HG02678 (cell line): ENCODE results near the gene KHDC1.
A peak's percentile ranks its signal among the peaks of the same experiment; 100 is the strongest.
"Not testable (repeated sequence)": the region's sequence is repeated elsewhere in the genome, so short reads cannot be mapped to it uniquely, and the experiment has no call there.

Experiments
- ATAC-seq: cut with Tn5 transposase; IDR thresholded peaks from one replicate; pipeline ENCODE4 v1.9.1; 2021; ENCODE audit warnings: mild to moderate bottlenecking, moderate library complexity; ENCODE audit not compliant: unreplicated experiment

Gene KHDC1

DNA sequence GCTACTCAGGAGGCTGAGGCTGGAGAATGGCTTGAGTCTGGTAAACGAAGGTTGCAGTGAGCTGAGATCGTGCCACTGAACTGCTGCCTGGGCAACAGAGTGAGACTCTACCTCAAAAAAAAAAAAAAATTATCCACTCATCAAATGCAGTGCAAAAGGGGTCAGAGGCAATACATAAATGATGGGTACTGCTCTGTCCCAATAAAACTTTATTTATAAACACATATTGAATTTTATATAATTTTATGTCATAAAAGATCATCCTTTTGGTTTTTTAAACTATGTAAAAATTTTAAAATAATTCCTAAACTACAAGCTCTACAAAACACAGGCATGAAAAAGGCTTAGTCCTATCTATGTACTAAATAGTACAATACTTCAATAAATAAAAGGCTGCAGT lies 10.3 kb downstream of the KHDC1 start:
- ATAC-seq, result no peak

GRCh38 chr6:73250016-73250415 lies 13.0 kb downstream of the KHDC1 start:
- no peak for ATAC-seq

GRCh38 chr6:73248192-73248903 lies 14.6 kb downstream of the KHDC1 start:
- ATAC-seq, result no peak

- no peak for ATAC-seq
Observed at GRCh38 chr6:73242001-73242400, 21.0 kb downstream of the KHDC1 start.

DNA sequence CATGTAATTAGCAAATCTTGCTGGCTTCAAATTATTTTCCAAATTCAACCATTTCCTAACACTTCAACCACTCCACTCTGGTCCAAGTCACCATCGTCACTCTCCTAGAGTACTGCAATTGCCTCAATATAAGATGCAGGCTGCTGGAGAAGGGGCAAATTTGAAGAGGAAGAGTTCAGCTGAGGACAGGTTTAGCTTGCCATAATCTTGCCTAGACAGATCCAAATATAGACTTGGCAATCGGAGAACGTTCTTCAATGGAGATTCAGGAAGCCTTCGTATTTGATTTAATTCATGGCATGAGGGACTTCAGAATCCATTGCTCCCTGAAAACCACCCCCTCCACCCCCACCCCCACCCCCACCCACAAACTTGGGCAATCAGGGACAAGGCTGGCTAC lies 22.3 kb downstream of the KHDC1 start:
- ATAC-seq, result no peak

DNA sequence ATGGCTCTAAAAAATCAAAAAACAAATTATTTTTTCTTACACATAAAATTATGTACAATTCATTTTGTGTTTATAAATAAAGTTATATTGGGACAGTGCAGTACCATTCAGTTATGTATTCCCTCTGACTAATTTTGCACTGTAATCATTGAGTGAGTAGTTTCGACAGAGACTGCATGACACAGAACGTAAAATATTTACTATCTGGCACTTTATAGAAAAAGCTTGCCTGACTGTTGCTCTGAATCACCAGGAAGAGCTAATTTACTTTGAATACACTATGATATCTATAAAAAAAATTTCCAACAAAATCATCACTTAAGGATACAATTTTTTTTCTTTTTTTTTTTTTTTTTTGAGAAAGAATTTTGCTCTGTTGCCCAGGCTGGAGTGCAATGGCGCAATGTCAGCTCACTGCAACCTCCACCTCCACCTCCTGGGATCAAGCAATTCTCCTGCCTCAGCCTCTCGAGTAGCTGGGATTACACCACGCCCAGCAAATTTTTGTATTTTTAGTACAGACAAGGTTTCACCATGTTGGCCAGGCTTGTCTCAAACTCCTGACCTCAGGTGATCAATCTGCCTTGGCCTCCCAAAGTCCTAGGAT lies 26.7 kb downstream of the KHDC1 start:
- ATAC-seq, result no peak

GRCh38 chr6:73234733-73235132 lies 28.3 kb downstream of the KHDC1 start:
- no peak for ATAC-seq

DNA sequence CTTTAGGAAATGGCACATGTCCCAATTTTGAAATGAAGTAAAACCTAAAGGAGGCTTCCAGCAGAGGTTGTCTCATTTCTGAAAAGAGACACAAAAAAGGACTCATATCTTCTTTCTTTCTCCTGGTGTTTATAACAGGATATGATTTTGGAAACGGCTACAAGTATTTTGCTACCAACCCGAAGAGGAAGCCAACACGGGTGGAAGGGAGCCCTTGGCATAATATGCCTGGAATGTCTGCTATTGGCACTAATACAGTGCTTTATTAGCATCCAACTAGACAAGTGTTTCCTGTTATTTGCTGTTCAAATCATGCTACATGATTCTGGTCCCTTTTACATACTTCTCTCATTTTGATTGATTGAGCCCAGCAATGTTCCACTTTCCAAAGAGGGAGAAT lies 29.0 kb downstream of the KHDC1 start:
- not testable (repeated sequence) for ATAC-seq

- no peak for ATAC-seq
Observed at GRCh38 chr6:73233048-73233447, 29.9 kb downstream of the KHDC1 start.

DNA sequence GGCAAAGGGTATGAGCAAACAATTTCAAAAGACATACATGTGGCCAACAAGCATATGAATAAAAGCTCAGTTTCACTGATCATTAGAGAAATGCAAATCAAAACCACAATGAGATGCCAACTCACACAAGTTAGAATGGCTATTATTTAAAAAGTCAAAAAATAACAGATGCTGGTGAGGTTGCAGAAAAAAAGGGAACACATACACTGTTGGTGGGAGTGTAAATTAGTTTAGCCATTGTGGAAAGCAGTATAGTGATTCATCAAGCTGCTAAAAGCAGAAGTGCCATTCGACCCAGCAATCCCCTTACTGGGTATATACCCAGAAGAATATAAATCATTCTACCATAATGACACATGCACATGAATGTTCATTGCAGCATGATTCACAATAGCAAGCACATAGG lies 31.0 kb downstream of the KHDC1 start:
- ATAC-seq, result peak; percentile 59

DNA sequence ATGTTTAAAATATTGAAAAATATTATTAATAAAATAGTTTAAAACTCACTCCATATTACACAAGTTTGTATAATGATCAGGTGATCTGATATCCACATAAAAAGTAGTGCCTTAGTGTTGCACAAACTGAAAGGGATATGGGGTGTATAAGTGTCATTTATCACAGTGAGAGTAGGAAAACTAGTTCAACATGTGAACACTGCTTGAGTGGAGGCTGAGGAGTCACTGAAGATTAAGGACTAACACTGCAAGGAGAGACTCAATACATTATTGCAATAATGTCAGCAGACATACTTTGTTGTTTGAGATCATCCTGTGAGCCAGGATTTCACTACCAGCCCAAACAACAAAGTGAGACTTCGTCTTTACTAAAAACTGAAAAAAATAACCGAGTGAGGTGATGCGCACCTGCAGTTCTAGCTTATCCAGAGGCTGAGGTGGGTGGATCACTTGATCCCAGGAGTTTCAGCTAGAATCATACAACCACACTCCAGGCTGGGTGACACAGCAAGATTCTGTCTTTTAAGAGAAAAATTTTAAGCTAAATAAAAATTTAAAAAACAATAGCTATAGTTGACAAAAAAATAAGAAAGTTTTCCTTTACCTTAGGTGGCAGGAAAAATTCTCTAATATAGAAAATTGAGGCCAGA lies 35.3 kb downstream of the KHDC1 start:
- ATAC-seq, result no peak

- no peak for ATAC-seq
Observed at GRCh38 chr6:73225396-73225795, 37.6 kb downstream of the KHDC1 start, which contains the start of gene KHDC1L. KHDC1L (minus strand) TSS chr6:73225496; CDS start chr6:73225408, 88 bp downstream.

DNA sequence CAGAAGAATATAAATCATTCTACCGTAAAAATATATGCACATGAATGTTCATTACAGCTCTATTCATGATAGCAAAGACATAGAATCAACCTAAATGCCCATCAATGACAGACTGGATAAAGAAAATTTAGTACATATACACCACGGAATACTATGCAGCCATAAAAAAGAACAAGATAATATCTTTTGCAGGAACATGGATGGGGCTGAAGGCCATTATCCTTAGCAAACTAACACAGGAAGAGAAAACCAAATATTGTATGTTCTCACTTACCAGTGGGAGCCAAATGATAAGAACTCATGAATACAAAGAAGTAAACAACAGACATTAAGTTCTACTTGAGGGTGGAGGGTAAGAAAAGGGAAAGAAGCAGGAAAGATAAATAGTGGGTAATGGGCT lies 46.1 kb downstream of the KHDC1 start:
- ATAC-seq, result no peak

- ATAC-seq, result no peak
Observed at GRCh38 chr6:73209117-73209516, 53.9 kb downstream of the KHDC1 start.

- no peak for ATAC-seq
Observed at GRCh38 chr6:73207221-73207837, 55.7 kb downstream of the KHDC1 start.

GRCh38 chr6:73204252-73204651 lies 58.7 kb downstream of the KHDC1 start:
- no peak for ATAC-seq

DNA sequence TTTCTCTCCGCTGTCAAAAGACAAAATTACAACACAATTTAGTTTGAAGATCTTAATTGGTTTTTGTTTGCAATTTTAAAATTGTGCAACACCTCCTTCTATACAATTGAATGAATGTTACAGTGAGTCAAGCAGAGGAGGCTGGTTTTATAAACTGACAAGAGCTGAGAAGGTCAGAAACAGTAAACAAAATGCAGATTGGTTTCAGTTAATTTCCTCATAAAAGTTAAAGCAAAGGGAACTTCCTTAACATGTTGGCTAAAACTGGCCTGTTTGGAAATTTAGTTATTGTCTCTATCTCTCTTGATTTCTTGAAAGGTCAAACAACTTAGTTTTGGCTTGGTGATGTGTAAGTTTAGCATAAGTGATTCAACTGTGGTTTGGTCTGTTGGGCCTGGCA lies 59.9 kb downstream of the KHDC1 start:
- no peak for ATAC-seq

DNA sequence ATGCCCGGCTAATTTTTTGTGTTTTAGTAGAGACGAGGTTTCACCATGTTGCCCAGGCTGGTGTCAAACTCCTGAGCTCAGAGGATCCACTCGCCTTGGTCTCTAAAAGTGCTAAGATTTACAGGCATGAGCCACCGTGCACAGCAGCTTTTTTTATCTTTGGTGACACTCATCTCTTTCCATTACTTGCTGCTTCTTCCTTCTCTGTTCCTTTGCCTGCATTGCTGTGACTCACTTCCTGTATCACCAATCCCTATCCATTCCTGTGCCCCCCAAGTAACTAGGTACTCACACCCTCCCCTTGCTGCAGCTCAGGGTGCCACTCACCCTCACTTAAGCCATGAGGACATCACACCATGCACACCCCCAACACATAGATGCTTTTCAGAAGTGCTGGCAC lies 62.3 kb downstream of the KHDC1 start:
- ATAC-seq, result no peak

GRCh38 chr6:73200247-73200646 lies 62.7 kb downstream of the KHDC1 start:
- no peak for ATAC-seq

DNA sequence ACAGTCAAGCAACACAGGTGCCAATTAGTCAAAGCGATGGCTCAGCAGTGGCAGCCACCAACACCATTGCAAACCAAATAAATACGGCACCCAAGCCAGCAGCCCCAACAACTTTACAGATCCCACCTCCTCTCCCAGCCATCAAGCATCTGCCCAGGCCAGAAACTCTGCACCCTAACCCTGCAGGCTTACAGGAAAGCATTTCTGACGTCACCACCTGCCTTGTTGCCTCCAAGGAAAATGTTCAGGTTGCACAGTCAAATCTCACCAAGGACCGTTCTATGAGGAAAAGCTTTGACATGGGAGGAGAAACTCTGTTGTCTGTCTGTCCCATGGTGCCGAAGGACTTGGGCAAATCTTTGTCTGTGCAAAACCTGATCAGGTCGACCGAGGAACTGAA lies 68.3 kb downstream of the KHDC1 start:
- no peak for ATAC-seq

DNA sequence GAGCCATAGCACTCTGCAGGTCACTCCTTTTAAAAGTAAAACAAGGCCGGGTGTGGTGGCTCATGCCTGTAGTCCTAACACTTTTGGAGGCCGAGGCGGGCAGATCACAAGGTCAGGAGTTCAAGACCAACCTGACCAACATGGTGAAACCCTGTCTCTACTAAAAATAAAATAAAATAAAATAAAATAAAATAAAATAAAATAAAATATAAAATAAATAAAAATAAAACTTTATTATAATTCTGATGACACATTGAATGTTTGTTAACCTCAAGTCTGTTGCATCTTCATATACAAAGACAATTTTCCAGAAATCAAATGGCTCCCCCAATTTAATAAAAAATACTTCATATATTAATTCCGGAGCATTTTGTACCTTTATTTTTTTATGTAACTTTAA lies 69.7 kb downstream of the KHDC1 start:
- not testable (repeated sequence) for ATAC-seq
